Urothelium cell line (cell line): Measurements from ENCODE around the gene ZNF816.
A peak's percentile ranks its signal among the peaks of the same experiment; 100 is the strongest.
"Not testable (repeated sequence)": the region's sequence is repeated elsewhere in the genome, so short reads cannot be mapped to it uniquely, and the experiment has no call there.

Source experiments
- DNase-seq: peaks from one replicate; pipeline ENCODE4 v3.0.0; 2011; ENCODE audit warnings: low spot score, mixed read lengths
- FAIRE-seq: peaks from 2 replicates; lab custom pipeline; 2011; peaks lifted over from hg19 to GRCh38; lab: Jason Lieb, UNC

The ZNF816 gene

DNA sequence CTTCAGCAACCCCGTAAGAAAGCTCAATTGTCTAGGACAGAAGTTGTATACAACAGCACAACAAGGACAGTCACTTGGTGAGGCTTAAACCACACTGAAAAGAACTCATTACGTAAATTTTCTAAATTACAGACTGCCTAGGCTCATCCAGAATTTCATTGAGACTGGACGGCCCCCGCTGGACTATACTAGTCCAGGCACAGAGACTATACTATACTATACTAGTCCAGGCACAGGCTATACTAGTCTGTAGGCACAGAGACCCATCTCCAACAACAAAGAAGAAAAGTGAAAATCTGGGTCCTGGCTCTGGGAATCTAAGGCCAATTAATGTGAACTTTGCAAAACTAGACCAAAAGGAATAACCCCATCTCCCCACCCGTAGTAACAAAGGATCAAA lies 700 bp downstream of the ZNF816 start:
- FAIRE-seq = no peak
- peak; percentile 4 for DNase-seq

DNA sequence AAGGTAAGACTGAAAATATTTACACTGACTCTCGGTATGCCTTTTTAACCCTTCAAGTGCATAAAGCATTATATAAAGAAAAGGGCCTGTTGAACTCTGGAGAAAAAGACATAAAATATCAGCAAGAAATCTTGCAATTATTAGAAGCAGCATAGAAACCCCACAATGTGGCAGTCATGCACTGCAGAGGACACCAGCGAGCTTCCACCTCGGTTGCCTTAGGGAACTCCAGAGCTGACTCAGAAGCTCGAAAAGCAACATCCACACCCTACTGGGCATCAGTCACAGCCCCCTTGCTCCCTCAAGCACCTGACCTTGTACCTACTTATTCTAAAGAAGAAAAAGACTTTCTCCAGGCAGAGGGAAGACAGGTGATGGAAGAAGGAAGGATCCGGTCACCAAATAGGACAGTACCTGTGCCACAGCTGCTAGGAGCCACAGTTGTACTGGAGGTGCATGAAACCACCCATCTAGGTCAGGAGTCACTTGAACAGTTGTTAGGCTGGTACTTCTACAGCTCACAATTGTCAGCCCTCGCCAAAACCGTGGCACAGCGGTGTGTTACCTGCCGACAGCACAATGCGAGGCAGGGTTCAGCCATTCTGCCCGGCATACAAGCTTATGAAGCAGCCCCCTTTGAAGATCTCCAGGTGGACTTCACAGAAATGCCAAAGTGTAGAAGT lies 2.9 kb downstream of the ZNF816 start:
- no peak for FAIRE-seq
- no peak for DNase-seq

DNA sequence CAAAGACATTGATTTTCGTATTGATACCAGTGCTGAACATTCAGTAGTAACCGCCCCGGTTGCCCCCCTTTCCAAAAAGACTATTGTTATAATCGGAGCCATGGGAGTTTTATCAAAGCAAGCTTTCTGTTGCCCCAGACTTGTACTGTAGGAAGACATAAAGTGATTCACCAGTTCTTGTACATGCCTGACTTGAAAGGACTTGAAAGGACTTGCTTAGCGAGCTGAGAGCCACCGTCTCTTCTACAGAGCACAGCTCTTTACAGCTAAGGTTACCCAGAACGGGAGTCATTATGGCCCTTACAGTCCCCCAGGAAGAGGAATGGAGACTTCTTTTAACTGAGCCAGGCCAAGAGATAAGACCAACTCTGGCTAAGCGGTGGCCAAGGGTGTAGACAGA lies 5.1 kb downstream of the ZNF816 start:
- DNase-seq = no peak
- FAIRE-seq = no peak

DNA sequence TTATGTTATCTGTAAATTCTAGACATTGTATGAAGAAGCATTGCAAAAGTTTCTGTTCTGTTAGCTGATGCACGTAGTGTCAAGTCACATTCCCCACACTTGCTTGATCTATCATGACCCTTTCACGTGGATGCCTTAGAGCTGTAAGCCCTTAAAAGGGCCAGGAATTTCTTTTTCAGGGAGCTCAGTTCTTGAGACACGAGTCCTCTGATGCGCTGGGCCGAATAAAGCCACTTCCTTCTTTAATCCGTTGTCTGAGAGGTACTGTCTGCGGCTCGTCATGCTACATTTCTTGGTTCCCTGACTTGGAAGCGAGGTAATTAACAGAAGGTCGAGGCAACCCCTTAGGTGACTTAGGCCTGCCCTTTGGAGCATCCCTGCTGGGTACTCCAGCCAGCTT lies 5.8 kb downstream of the ZNF816 start:
- no peak for FAIRE-seq
- DNase-seq = no peak

DNA sequence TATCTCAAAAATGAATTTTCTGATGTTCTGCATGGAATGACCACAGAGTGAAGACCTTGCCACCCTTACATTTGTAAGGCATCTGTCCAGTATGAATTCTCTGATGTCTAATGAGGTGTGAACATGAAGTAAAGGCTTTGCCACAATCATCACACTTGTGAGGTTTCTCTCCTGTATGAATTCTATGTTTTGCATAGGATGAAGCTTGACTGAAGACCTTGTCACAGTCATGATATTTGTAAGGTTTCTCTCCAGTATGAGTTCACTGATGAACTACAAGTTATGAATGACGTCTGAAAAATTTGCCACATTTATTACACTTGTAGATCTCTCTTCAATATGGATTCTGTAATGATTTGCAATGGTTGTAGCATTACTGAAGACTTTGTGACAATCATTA lies 13.3 kb downstream of the ZNF816 start:
- FAIRE-seq = no peak
- no peak for DNase-seq

DNA sequence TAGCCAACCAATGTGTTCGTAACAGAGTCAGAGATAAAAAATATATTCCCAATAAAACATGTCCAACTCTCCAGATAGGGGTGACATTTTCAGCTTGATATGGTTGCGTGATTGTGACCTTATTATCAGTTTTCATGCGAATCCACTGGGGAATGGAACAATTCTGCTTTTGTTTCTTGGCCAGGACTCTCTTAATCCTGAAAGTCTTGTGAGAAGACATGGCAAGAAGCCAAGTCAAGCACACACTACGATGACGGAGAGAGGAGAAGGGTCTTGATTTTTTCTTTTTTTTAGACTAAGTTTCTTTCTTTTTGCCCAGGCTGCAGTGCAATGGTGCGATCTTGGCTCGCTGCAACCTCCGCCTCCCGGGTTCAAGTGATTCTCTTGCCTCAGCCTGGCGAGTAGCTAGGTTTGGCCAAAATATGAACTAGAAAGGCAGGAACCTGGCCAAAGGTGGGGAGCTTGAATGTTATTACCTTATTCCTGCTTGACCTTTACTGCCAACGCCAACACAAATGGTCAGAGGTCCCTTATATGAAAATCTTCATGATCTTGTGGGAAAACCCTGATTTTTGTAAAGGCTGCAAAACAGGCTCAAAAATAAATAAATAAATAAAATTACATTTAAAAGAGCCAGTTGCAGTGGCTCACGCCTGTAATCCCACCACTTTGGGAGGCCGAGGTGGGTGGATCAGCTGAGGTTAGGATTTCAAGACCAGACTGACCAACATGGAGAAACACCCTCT lies 14.5 kb downstream of the ZNF816 start:
- DNase-seq = no peak
- FAIRE-seq = no peak

DNA sequence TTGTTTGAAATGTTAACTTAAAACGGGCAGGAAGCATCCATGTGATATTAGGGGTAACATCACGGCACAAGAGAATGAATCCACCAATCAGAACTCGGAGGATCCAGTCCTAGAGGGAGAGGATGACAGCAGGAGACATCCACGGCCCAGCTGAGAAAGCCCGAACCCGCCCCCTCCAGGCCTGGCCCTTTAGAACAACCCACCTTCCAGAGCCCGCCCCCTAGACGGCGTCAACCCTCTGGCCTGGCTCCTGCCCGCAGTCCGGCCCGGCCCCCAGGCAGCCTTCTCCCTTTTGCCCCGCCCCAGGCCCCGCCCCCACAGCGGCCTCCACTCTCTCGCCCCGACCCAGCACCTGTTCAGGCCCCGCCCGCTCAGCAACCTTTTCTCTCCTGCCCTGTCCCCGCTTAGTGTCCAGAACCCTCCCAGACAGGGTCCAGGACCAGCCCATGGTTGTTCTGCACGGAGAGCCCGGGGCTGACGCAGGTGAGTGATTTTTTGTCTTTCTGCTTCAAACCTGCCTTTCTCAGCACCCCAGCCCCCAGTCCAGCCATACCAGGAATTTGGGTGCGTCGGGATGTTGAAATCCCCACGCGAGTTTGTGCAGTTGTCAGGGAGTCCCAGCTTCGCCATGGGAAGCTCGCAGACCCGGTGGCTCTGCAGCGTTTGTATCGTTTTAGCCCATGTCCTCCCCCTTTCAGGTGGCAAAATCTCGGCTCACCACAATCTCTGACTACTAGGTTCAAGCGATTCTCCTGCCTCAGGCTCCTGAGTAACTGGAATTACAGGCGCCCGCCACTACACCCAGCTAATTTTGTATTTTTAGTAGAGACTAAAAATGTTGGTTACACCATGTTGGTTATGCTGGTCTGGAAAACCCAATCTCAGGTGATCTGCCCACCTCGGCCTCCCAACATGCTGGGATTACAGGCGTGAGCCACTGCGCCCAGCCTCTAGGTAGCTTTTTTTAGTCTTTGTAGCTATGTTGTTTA lies 16.1 kb downstream of the ZNF816 start:
- FAIRE-seq (no peak), DNase-seq (no peak)

DNA sequence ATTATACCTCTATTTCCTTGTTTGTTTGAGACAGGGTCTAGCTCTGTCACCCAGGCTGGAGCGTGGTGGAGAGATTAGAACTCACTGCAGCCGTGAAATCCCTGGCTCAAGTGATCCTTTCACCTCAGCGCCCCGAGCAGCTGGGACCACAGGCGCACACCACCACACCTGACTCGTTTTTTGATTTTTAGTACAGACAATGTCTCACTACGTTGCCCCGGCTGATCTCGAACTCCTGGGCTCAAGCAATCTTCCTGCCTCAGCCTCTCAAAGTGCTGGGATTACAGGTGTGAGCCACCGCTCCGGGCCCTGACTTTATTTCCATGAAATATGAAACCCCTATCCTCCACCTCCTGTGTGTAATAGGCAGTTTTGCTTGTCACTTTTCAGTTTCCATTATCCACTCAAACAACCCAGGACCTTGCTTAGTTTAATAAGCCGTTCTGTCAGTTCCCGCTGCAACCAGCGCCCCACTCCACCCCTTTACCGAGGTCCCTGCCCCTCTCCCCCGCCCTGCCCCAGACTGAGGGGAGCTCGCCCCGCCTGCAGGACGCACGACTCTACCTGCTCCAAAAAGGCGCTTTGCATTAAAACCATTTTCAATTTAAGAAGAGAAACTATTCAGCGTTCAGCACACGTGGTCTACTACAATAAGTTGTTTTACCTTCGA lies 16.9 kb downstream of the ZNF816 start:
- DNase-seq (no peak), FAIRE-seq (no peak)

DNA sequence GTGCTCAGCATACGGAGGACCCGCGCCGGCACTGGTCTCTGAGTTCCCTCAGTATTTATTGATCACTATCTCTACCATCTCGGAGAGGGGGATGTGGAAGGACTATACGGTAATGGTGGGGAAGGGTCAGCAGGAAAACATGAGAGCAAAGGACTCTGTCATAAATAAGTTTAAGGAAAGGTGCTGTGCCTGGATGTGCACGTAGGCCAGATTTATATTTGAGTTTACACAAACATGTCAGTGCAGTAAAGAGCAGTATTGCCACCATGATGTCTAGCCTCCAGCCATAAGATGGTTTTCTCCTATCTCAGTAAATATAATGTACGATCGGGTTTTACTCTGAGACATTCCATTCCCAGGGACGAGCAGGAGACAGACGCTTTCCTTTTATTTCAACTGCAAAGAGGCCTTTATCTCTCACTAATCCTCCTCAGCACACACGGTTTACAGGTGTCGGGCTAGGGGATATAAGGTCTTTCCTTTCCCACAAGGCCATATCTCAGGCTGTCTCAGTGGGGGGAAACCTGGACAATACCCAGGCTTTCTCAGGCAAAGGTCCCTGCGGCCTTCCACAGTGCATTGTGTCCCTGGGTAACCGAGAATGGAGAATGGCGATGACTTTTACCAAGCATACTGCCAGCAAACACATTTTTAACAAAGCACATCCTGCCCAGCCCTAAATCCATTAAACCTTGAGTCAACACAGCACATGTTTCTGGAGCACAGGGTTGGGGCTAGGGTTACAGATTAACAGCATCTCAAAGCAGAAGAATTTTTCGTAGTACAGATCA lies 17.8 kb downstream of the ZNF816 start:
- not testable (repeated sequence) for DNase-seq

DNA sequence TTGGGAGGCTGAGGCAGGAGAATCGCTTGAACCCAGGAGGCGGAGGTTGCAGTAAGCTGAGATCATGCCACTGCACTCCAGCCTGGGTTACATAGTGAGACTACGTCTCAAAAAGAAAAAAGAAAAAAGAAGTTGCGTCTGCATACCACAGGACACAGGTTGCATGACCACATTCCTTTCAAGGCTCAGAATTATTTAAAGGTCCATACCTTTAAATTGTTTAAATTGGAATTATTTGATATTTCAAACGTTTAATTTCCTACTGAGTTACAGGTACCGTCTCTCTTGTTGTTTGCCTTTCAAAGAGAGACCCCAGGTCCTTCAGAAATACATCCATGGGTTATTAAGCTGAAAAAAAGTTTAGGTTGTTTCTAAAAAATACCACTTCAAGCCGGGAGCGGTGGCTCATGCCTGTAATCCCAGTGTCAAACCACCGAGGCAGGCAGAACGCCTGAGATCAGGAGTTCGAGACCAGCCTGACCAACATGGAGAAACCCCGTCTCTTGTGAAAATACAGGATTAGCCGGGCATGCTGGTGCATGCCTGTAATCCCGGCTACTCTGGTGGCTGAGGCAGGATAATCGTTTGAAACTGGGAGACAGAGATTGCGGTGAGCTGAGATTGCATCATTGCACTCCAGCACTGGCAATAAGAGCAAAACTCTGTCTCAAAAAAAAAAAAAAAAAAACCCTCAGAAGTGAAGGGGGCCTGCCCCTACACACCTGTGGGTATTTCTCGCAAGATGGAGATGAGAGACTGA lies 18.6 kb downstream of the ZNF816 start:
- no peak for DNase-seq
- no peak for FAIRE-seq

More for the DNA sequence above, 17.8 kb downstream of the ZNF816 start:
- FAIRE-seq = not testable (repeated sequence)

DNA sequence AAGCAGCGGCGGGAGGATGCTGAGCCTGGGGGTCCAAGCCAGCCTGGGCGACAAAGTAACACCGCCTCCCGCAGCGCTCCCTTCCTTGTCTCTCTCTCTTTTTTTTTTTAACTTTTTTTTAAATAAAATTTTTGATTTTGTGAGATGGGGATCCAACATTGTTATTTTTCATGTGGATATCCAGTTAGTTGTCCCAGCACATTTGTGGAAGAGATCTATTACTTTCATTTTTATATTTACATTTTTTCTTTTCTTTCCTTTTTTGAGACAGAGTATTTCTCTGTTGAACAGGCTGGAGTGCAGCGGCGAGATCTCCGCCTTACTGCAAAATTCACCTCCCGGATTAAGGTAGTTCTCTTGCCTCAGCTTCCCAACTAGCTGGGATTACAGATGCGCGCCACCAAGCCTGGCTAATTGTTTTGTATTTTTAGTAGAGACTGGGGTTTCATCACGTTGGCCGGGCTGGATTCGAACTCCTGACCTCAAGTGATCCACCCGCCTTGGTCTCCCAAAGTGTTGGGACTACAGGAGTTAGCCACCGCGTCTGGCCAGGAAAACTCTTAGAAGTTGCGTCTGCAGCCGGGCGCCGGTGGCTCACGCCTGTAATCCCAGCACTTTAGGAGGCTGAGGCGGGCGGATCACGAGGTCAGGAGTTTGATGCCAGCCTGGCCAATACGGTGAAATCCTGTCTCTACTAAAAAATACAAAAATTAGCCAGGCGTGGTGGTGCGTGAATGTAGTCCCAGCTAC lies 19.4 kb downstream of the ZNF816 start:
- no peak for DNase-seq
- no peak for FAIRE-seq

DNA sequence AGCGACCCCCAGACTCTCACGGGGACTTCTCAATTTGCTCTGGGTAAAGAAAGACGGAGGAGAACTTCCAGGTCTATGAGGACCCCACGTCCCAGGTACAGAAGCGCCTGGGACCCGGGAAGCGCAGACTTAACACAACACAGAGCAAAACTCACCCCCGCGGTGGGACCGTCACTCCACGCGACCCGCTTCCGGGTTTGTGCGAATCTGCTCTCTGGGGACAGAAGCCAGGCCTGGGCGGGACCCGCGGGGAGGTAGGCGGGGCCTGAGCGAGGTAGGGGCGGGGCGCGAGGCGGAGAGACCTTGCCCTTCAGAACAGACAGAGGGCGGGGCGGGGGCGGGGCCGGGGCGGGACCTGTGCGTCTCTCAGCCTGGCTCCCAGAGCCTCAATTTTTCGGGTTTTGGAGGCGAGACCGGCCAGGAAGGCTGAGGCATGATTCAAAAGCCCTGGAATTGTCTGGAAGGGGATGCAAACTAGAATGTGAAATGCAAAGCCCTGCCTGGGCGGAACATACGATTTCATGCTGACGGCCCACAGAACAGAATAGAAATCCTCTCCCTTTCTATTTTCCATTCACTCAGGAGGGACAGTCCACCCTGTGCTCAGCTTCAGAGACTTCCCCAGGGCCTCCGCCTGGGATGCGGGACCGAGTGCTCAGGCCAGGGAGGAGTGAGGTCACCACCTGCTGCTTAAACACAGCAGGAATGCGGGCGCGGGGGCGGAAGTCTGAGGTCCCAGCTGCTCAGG lies 20.1 kb downstream of the ZNF816 start:
- DNase-seq (peak; percentile 85), FAIRE-seq (peak; percentile 50)

DNA sequence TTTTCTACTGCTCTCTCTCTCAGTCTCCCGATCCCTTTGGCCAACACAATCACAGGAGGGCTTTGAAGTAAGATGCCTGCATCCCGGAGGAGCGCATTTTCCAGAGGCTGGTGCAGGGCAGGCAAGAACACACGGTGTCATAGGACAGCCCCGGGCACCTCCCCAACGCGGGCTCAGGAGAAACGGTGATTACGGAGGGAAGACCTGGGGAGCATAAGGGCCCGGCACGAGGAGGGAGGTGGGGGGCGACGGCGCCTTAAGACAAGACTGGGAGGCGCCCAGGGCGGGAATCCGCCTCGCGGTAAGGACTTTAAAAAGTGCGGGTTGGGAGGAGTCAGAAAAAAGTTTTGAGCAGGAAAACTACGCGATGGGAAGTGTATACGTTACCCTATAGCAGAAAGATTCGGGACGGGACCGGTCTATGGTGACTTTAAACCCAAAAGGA lies 20.7 kb downstream of the ZNF816 start:
- FAIRE-seq (no peak), DNase-seq (peak; percentile 7)

DNA sequence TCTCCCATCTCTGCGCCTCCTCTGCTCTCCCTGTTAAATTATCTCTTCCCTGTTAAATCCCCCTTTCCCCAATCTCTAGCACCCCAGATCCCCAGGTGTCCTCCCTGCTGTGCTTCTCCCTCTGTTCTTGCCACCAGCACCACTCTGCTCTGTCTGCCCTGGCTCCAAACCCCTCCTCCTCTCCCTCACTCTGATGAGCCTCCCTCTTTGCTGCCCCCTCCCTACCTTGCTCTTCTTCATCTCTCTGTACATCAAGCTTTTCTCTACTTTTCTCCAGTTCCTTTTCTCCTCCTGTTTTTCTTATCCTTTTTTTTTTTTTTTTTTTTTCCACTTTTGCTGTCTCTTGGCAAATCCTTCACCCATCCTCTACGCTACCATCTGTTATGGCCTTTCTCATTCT lies 21.2 kb downstream of the ZNF816 start:
- DNase-seq, FAIRE-seq: not testable (repeated sequence)

DNA sequence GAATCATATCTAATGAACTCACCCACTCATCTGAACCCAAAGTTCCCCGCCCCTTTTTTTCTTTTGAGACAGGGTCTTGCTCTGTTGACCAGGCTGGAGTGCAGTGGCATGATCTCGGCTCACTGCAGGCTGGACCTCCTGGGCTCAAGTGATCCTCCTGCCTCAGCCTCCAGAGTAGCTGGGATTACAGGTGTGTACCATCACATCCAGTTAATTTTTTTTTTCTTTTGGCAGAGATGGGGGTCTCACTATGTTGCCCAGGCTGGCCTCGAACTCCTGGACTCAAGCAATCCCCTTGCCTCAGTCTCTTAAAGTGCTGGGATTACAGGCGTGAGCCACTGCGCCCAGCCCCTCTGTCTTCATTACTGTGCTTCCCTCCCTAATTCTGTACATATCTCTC lies 21.8 kb downstream of the ZNF816 start:
- not testable (repeated sequence) for DNase-seq, FAIRE-seq

DNA sequence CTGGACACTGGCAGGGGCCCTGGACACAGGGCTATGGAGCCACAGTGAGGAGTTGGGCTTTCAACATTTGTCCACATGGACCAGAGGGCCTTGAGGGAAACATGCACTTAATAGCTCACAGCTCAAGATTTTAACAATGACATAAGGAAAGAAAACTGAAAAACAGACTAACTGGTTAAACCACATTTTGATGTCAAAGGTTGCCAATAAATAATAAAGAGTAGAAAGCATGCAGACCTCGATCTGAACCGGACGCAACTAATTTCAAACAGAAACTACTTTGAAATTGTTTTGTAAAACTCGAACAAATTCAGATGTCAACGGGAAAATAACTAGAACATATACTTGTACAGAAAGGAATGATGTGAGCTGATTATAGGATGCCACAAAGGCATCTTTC lies 23.9 kb downstream of the ZNF816 start:
- no peak for FAIRE-seq

DNA sequence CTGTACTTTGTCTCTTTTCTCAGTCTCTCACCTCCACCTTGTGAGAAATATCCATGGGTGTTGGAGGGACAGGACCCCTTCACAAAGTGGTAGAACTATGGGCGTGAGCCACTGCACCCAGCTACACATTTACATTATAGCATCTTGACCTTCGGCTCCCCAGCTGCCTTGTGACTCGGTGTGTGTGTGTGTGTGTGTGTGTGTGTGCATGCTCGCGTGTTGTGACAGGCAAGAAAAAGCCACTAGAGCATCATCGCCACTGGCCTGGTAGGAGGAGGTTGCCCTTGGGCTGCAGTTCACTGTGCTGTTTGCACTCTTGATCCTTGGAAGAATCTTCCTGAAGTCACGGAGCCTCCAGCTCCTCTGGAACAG lies 25.7 kb downstream of the ZNF816 start:
- DNase-seq (no peak), FAIRE-seq (no peak)

More for the DNA sequence above, 23.9 kb downstream of the ZNF816 start:
- DNase-seq = no peak
